GM12873 (cell line): ENCODE measurements around the gene ZNF44.

Experiments
- CTCF ChIP-seq: IDR thresholded peaks from 2 replicates; pipeline ENCODE4 v1.5.1; 2012; ENCODE audit warnings: low read depth, mild to moderate bottlenecking, moderate library complexity, low read length, control low read depth; ENCODE audit not compliant: insufficient read depth; ENCODE audit errors: missing control alignments

The ZNF44 gene

GRCh38 chr19:12224676-12225075 lies 70.0 kb downstream of the ZNF44 start:
- TF ChIP-seq CTCF, result no peak

GRCh38 chr19:12222980-12223630 lies 71.6 kb downstream of the ZNF44 start:
- no peak for TF ChIP-seq CTCF
